HPDE6-E6E7 (cell line): ENCODE data around the gene TSTD1.
"Not testable (repeated sequence)": the region's sequence is repeated elsewhere in the genome, so short reads cannot be mapped to it uniquely, and the experiment has no call there.

Source experiments
- DNase-seq: peaks from one replicate; pipeline ENCODE4 v3.0.0; 2011; ENCODE audit warnings: missing footprints; ENCODE audit errors: extremely low spot score

Gene TSTD1

GRCh38 chr1:161069241-161069640 lies 30.5 kb upstream of the TSTD1 start:
- DNase-seq: no peak

GRCh38 chr1:161068306-161069234 lies 29.8 kb upstream of the TSTD1 start:
- DNase-seq: no peak

DNA sequence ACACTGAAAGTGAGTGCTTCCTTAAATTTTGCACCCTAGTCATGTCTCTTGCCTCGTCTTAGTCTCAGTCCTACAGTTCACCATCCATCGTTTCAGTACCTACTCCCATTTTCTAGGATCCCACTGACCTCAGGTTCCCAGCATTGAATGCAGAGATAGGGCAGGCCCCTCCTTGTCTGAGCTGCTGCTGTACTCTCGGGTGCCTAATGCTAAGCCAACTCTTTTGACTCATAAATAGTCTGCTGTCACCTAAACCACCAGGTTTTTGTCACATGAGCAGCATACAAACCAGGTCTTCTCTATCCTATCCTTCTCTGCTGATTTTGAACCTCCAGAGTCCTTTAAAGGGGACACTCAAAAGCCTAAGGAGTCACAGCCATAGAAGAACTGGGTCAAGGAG lies 27.9 kb upstream of the TSTD1 start:
- no peak for DNase-seq

- not testable (repeated sequence) for DNase-seq
These were observed 26.9 kb upstream of the TSTD1 start for GRCh38 chr1:161065681-161066080.

DNA sequence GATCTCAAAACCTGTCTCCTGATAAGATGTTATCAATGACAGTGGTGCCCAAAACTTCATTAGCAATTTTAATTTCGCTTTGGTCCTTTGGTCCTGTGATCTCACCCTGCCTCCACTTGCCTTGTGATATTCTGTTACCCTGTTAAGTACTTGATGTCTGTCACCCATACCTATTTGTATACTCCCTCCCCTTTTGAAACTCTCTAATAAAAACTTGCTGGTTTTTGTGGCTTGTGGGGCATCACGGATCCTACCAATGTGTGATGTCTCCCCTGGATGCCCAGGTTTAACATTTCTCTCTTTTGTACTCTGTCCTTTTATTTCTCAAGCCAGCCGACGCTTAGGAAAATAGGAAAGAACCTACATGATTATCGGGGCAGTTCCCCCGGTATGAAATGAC lies 25.2 kb upstream of the TSTD1 start:
- DNase-seq: not testable (repeated sequence)

DNA sequence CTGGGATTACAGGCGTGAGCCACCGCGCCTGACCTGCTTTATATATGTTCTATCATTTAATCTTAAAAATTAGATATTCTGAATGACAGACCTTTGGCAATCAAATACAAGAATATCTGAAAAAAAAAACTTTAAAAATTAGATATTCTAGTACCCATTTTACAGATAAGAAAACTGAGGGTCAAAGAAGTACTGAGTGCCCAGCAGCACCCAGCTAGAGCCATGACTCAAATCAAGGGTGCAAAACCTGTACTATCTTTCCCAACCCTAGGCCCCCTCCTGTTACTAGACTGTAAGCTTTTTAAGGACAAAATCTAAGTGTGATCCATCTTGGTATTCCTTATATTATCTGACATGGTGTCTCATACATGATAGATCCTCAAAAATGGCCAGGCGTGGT lies 22.7 kb upstream of the TSTD1 start:
- DNase-seq: no peak

DNA sequence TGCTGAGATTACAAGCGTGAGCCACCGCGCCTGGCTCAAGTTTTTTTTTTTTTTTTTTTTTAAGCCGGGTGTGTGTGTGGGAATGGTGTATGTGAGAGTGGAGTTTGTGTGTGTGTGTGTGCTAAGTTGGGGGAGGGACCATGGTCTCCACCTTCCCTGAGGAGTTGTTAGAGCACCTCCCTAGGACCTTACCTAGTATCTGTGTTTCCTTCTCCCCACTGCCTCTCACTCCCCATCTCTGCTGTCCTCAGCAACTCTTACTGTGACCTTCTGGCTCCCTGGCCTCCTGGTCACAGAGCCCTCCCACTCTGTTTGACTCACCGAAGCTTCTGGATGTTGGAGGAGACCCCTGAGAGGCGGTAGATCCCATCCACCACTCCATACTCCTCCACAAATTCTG lies 20.5 kb upstream of the TSTD1 start:
- DNase-seq: no peak

DNA sequence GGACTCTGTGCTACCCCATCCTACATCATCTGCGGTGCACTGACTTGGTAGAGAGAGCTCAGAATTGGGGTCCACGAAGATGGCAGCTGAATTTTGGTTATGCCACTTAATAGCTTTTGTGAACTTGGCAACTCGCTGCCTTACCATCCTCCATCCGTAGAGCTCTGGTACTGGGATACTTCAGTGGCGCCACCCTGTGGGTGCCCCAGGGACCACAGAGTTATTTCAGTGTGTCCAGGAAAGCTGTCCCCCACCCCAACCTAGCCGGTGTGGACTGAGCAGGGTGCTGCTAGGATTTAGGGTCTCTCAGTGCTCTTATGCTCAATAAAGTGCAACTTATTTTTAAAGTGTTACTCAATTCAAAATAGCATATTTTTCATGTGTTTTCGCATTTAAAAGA lies 16.0 kb upstream of the TSTD1 start:
- no peak for DNase-seq

DNA sequence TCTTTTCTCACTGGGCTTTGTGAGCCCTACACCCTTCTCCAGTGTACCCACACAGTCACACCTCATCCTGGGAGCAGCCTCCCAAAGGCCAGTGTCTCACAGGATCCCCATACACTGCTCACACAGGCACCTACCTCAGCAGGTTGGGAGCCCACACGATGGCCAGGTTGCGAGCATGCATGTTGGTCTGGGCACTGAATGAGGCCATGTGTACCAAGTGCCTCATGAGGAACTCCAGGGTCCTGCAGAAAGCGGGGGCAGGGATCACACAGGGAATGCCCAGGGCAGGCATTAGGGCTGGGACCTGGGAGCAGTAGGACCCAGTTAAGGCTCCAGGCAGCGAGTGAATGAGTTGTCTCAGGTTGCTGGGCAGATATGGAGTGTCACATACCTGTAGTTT lies 15.5 kb upstream of the TSTD1 start:
- no peak for DNase-seq

DNA sequence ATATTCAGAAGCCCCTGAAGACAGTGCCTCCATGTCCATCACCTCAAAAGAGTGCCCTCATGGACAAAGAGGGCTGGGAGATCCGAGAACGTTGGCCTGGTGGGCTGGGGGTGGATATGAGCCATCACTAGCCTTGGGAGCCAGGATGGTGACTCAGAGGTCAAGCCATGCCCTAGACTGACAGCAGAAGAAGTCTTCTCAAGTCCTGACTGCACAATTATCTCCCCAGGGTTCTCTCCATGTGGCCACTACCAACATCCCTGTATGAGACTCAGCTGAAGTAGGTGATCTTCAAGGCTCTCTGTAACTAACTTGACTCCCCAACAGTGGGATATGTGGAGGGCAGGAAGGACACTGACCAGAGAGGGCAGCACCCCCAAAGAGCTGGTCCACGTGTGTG lies 14.1 kb upstream of the TSTD1 start:
- no peak for DNase-seq

DNA sequence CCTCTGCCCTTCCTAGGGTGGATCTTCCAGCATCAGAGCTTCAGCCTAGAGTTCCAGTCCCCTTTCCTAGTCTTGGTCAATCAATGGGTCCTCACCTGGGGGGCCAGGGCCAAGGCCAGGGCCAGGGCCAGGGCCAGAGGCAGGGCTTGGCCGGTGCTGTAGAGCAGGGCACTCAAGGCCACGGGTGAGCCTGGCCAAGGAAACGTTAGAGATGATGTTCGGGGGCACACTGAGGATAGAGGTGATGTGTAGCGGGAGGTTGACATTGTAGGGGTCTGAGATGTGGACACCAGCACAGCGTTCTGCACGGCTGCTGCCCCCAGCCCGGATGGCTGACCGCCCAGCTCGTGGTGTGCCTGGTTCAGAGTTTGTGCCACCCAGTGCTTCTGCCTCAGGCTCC lies 12.5 kb upstream of the TSTD1 start:
- no peak for DNase-seq

DNA sequence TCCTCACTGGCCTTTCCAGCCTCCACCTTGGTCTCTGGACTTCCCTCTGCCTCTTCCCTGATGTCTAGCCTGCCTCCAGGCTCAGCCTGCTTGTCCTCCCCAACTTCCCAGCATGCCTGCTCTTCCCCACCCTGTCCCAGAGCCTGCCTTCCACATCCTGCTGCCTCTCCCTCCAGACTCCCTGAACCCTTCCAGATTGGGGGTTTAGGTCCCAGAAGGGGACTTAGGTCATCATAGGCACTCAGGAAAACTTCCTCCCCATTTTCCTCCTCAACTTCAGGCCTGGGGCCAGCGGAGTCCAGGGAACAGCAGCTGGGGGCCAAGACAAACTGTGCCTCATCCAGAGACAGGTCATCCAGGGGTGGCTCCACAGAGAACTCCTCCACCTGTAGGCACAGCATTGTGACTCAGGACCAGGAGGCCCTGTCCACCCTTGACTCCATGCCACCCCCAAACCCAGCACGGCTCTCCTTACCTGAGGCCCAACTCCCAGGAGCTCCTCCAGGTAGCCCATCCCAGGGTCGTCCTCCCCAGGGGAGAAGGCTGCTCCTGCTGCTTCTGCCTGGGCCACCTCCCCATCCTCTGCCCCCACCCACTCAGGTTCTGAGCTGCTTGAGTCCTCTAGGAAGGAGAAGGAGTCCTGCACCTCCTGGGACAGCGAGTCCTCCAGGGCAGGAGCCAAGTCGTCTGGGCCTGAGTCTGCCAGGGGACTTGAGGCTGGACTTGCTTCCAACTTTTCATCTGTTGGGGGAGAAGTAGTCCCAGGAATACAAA lies 10.4 kb upstream of the TSTD1 start:
- DNase-seq: no peak

- no peak for DNase-seq
These were observed 9.0 kb upstream of the TSTD1 start for GRCh38 chr1:161047436-161048420.

GRCh38 chr1:161046605-161047228 lies 8.0 kb upstream of the TSTD1 start:
- no peak for DNase-seq

DNA sequence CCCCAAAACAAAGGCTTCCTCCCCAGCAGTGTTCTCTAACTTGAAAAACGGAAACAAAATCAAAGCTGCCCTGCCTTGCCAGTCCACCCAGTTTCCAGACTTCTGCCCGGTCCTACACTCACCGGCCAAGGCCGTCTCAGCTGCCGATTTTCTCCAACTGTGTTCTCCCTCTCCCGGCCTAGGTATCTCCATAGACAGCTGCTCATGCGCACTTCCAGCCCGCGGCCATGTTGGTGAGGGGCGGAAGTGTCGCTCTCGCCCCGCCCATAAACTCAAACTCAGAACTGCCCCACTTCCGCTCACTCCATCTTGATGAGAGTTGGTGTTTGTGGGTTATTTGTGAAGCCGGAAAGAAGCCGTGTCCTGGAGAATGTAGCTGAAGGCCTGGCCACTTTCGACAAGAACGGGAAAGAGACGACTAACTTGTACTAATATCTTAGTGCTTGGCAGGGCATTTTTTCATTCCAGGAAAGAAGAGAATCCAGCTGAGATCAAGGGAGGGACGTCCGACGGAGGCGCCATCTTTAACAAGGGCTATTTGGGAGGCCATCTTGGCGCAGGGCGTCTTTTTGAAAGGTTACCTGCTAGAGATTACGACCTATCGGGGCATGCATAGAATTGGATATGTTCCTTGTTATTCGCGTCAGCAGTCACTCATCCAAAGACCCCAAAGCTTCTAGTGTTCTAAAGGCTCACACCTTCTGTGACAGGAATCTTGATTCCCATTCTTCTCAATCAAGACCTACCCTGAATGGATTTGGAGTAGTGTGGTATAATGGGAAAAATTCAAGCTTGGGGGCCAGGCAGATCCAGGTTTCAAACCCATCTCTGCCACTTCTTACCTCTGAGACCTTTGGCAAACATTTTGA lies 7.2 kb upstream of the TSTD1 start, which contains the start of gene USF1:
TSS of gene USF1 (minus strand) at position 242 of the 869 bp plus-strand sequence. CDS start 2,702 bp downstream, outside the sequence.
- peak; percentile 87 for DNase-seq

DNA sequence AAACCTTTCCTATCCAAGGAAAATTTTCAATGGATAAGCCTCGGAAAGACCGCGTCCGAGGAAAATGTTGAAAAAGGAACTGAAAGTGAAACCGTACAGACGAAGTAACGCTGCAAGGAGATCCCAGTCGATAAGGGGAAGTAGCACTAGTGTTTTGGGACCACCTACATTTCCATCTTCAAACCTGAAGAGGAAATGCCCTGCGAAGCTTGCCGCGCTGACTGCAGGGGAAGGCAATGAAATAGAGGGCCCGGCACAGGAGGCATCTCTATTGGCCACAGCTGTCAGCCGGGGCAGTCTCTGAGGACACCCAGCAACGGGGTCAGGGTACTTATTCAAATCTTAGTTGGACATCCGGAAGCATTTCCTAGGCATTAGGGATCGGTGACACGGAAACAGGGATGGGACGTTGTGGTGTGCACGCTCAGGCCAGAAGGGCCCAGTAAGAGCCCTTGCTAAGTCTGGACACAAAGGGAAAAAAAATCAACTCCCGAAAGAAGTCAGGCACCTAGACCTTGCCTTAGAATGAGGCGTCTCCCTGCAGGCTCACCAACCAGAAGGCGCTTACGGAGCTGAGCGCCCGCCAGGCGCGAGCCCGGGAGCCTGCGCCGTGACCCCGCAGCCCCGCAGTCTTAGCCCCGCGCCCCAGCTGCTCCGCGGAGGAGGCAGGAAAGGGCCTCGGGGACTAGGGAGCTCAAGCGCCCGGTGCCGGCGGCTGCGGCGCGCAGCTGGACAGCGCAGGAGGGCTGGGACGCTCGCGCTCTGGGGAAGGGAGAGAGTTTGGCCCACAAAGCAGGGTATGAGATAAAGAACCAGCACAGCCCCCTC lies 6.4 kb upstream of the TSTD1 start:
- DNase-seq: peak; percentile 42

GRCh38 chr1:161044535-161044907 lies 5.8 kb upstream of the TSTD1 start:
- no peak for DNase-seq

DNA sequence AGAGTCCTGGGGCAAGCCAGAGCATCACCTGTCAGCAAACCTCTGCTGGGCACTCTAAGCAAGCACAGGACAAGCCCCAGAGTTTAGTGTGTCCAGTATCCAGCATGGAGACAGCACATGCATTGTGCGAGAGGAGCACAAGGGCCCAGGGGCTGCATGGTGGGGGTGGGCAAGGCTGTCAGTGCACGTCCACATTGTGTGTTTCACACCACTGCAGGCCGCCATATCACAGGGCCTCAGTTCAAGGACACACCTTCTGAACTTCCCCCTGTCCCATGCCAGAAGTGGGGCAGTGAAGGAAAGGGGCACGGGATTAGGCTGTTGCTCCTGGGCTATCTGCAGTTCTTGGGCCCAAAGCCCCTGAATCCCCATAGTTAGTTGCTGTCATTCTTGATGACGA lies 782 bp upstream of the TSTD1 start:
- no peak for DNase-seq

GRCh38 chr1:161039154-161039545 lies 386 bp upstream of the TSTD1 start:
- DNase-seq: no peak
